IPS-NIHi7 (cell line): ENCODE results near the gene CCDC183.
"Not testable (repeated sequence)": the region's sequence is repeated elsewhere in the genome, so short reads cannot be mapped to it uniquely, and the experiment has no call there.

Experiments
- DNase-seq: peaks from one replicate; pipeline ENCODE4 v3.0.0; 2012; ENCODE audit warnings: mixed read lengths; ENCODE audit errors: extremely low spot score

The CCDC183 gene

DNA sequence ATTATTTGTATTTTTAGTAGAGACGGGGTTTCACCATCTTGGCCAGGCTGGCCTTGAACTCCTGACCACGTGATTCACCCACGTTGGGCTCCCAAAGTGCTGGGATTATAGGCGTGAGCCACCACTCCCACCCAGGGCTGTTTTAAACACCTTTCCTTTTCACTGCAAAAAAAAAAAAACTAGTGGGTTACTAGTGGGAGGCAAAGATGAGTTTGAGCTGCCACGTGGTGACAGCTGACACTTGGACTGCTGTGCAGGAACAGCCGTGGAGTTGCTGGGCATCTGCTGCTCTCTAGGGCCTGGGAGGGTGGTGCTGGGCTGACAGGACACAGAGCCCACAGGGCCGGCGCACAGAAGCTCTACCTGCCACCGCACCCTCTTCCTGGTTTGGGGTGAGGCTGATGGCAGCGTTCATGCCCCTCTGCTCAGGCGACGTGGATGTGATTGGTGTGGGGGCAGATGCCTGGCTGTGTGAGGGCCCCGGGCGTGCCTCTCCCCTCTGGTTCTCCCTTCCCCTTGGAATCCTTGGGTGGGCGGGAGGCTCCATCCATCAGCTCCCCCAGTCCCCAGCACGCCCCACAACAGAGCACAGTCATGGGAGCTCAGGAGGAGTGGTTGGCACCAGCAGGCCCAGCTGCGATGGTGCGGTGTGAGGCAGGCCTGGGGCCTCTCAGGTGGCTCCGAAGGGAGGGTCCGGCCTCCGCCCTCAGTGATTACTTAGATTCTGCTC is 28.5 kb downstream of the CCDC183 start:
- no peak for DNase-seq

DNA sequence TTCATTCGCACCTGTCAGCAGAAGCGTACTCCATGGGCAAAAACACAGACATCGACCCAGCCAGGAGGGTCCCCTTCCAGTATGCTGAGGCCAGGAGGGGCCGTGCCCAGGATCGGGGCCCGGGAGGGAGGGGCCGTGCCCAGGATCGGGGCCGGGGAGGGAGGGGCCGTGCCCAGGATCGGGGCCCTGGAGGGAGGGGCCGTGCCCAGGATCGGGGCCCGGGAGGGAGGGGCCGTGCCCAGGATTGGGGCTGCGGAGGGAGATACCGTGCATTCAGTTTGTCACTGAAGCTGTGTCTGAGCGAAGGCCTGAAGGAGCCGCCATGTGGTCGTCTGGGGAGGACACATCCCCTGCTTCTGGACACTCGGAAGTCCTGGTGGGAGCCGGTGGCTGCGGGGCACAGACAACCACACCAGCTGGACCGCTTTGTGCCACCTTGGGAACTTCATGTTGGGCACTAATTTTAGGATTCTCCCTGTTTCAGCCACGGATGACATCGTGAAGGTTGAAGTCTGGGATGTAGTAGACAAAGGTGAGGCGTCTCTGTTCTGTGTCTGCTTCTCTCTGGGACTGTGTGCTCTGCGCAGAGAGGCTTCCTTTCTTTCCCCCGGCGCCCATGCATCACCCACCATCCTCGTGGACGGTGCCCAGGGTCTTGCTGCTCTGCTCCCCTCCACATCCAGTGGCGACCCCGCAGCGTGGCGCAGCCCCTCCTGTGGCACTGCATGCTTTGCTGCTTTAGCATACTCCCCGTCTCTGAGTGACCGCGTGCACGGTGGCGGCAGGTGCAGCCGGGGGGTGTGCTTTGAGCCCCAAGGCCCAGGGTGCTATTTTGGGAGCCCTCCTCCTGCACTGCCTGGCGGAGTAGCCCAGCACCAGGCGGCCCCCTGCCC is 29.4 kb downstream of the CCDC183 start:
- DNase-seq = no peak

DNA sequence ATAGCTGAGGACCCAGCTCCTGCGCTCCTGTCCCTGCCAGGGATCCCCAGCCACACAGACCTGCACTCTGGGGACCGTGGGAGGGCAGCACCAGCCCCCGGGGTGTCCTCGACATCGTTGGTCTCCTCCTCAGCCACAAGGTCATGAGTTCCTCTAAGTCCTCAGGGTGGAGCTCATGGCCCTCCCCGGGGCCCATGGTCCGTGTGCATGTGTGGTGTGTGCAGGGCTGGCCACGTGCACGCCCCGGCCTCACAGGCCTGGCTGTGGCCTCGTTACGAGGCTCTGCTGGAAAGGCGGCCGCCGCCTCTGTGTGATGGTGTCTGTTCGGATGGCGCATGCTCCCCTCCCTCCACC is 30.0 kb downstream of the CCDC183 start:
- DNase-seq = no peak

DNA sequence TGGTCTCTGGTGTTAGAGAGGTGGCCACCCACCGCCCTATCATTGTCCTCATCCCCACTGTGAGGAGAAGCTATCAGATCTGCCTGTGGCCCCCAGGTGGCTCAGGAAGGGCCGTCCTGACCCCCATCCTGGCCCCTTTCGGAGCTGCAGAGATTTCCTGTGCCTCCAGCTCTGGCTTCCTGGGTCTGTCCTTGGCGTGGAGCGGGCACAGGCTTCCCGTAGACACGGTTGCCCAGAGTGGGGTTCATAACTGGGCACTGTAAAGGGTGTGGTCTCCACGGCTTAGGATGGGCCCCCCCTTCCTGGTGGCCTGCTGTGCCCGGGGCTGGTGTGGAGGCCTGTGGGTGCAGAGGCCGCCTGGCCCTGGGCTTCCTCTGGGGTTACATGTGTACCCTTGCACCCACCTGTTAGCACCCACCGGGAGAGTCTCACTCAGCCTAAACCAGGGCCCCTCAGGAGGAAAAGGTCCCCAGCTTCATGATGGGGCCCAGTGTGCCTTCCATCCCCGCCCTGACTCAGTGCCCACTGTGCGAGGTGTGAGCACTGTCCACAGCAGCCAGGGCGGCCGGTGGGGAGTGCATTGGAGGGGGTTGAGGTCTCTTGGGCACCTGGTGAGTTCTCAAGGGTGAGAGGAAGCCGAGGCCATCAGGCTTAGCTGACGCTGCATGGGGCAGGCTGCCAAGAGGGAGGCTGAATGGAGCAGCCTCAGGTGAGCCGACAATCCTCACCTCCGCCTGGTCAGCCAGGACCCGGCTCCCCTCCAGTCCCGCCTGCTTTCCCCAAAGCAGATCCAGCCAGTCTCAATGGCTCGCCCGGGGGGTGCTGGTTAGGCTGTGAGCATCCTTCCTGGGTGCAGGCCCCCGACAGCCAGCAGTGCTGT is 30.8 kb downstream of the CCDC183 start:
- no peak for DNase-seq

GRCh38 chr9:136827794-136828473 is 31.8 kb downstream of the CCDC183 start:
- no peak for DNase-seq

GRCh38 chr9:136828474-136829140 is 32.5 kb downstream of the CCDC183 start:
- DNase-seq = no peak

GRCh38 chr9:136829412-136829811 is 33.3 kb downstream of the CCDC183 start:
- no peak for DNase-seq

DNA sequence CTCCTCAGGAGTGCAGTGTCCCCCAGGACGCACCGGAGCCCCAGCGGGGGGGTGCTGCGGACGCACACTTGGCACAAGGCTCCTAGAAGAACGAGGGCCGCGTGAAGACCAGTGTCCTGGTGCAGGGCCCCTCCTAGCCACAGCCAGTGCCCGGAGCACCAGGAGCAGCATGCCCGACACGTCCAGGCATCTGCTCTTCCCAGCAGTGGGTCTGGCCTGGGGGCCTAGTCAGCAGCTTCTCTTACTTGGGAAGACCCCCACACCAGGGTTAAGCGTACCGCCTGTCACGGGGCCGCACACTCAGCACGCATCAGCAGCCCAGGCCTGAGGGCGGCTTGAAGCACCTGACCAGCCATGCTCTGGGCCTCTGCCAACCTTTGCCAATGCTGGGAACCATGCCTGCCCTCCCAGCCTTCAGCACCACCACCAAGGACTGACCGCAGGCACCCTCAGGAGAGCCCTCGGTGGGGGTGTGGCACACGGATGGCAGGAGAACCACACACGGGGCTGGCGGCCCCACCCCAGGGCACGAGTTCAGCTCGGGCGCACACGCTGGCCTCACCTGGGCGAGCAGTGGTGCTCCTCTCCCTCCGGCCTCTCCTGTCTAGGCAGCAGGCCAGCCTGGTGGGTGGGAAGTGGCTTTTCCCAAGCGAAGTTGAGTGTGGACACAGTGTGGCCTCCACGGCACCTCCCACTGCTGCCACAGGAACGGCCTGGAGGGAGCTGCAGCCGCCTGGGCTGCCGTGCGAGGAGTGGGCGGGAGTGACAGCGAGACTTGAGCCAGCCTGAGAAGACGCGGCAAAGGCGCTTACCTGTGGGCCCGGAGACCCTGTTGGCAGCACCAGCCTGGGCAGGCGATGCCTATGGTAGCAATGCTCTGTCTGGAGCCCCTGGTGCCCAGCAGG is 34.1 kb downstream of the CCDC183 start:
- DNase-seq = no peak

GRCh38 chr9:136831002-136831719 is 35.0 kb downstream of the CCDC183 start:
- no peak for DNase-seq

DNA sequence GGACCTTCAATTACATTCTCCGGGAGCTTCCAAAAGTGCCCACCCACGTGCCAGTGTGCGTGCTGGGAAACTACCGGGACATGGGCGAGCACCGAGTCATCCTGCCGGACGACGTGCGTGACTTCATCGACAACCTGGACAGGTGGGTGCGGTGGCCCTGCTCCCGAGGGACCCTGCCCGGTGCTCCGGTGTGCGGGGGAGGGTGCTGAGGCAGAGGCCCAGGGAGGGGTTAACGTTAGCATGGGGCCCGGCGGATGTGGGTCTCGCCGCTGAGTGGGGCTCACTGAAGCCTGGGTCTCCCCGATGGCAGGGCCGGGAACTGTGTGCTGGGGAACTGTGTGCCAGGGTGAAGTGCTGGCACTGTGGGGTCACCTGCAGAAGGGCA is 35.6 kb downstream of the CCDC183 start:
- DNase-seq = no peak

GRCh38 chr9:136832581-136832980 is 36.4 kb downstream of the CCDC183 start:
- DNase-seq = no peak

GRCh38 chr9:136833381-136834048 is 37.4 kb downstream of the CCDC183 start:
- not testable (repeated sequence) for DNase-seq

- no peak for DNase-seq
These were observed 39.2 kb downstream of the CCDC183 start for GRCh38 chr9:136835162-136835931.

- no peak for DNase-seq
These were observed 40.1 kb downstream of the CCDC183 start for GRCh38 chr9:136835932-136836904.

DNA sequence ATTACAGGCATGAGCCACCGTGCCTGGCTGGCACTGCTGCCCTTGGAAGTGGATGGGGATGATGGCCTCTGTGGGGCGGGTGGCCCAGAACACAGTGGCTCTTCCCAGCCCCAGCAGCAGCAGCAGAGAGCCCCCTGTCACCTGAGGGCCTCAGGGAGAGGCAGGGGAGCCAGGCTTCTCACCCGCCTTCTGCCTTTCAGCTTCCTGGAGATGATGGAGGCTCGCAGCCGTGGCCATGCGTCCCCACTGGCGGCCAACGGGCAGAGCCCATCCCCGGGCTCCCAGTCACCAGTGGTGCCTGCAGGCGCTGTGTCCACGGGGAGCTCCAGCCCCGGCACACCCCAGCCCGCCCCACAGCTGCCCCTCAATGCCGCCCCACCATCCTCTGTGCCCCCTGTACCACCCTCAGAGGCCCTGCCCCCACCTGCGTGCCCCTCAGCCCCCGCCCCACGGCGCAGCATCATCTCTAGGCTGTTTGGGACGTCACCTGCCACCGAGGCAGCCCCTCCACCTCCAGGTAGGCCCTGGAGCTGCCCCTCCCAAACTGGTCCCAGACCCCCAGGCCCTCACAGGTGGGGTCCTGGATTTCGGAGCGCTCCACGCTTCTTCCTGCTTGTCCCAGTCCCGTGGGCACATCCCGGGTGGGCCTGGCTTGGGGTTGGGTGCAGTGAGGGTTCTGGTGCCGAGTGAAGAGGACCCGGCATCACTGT is 41.2 kb downstream of the CCDC183 start:
- no peak for DNase-seq

- not testable (repeated sequence) for DNase-seq
These were observed 41.7 kb downstream of the CCDC183 start for GRCh38 chr9:136837856-136838277.
